Activated T-helper 1 cell treated with anti-CD3 and anti-CD28 coated beads, Interleukin-12 subunit alpha, Interleukin-12 subunit beta, Interleukin-2, Interleukin-4 antibody, amounts not matched to agents 30 ng/mL and 10 ng/mL and 1 ng/mL, durations not matched to agents 14 hours and 24 hours and 36 hours (primary cell): ENCODE results near the gene KCNAB3. TPM values are rescaled to one million over a fixed set of nuclear protein-coding genes. Genes with fewer than 3 reads are reported as not detected.

Experiments
- DNase-seq: peaks from one replicate; pipeline ENCODE4 v3.0.0; 2021; ENCODE audit warnings: low spot score
- H3K27ac Mint-ChIP-seq: one replicate; pipeline ENCODE4 v1.8.0; 2021; ENCODE audit warnings: mild to moderate bottlenecking, mixed read lengths
- H3K27me3 Mint-ChIP-seq: one replicate; pipeline ENCODE4 v1.8.0; 2022; ENCODE audit warnings: mild to moderate bottlenecking, moderate library complexity, mixed read lengths; ENCODE audit not compliant: insufficient read depth
- H3K36me3 Mint-ChIP-seq: one replicate; pipeline ENCODE4 v1.8.0; 2021; ENCODE audit warnings: low read depth, mixed read lengths
- H3K4me1 Mint-ChIP-seq: one replicate; pipeline ENCODE4 v1.8.0; 2021; ENCODE audit warnings: low read depth, mixed read lengths
- H3K4me3 Mint-ChIP-seq: one replicate; pipeline ENCODE4 v1.8.0; 2021; ENCODE audit warnings: mild to moderate bottlenecking, moderate library complexity, mixed read lengths
- H3K9me3 Mint-ChIP-seq: one replicate; pipeline ENCODE4 v1.8.0; 2021; ENCODE audit warnings: mixed read lengths
- intact Hi-C: fragments of 100-400 bp; cut with micrococcal nuclease; formaldehyde crosslinking; loops from one replicate; pipeline ENCODE4 v1.15.1; 2024
- total RNA-seq: library from RNA; stranded (reverse); gene quantifications from 2 replicates; pipeline ENCODE4 v1.2.3, GENCODE V29; 2022

Gene KCNAB3
- total RNA-seq, 1 donor from 2014 or later, result 9.9 TPM

GRCh38 chr17:7878234-7878633 is 51.4 kb downstream of the KCNAB3 start:
- intact Hi-C loops, result no loop called here
- no peak overlapping the region for H3K27ac Mint-ChIP-seq
- DNase-seq, result no peak
- peaks cover 18% of the 10 kb centered on the region for H3K36me3 Mint-ChIP-seq
- peaks cover 11% of the 10 kb centered on the region for H3K4me1 Mint-ChIP-seq
- no peaks in the 10 kb centered on the region for H3K27me3 Mint-ChIP-seq
- no peaks in the 10 kb centered on the region for H3K9me3 Mint-ChIP-seq
- no peak overlapping the region for H3K4me3 Mint-ChIP-seq

- DNase-seq, result no peak
- no peak overlapping the region for H3K4me3 Mint-ChIP-seq
- H3K36me3 Mint-ChIP-seq, result peaks cover 22% of the 10 kb centered on the region
- no peak overlapping the region for H3K27ac Mint-ChIP-seq
- no peaks in the 10 kb centered on the region for H3K9me3 Mint-ChIP-seq
- intact Hi-C loops, result no loop called here
- no peaks in the 10 kb centered on the region for H3K27me3 Mint-ChIP-seq
- peaks cover 11% of the 10 kb centered on the region for H3K4me1 Mint-ChIP-seq
Observed at GRCh38 chr17:7875804-7876370, 53.8 kb downstream of the KCNAB3 start.

- peaks cover 21% of the 10 kb centered on the region for H3K4me1 Mint-ChIP-seq
- intact Hi-C loops, result no loop called here
- H3K36me3 Mint-ChIP-seq, result peaks cover 25% of the 10 kb centered on the region
- H3K27ac Mint-ChIP-seq, result no peak overlapping the region
- no peak for DNase-seq
- no peak overlapping the region for H3K4me3 Mint-ChIP-seq
- H3K9me3 Mint-ChIP-seq, result no peaks in the 10 kb centered on the region
- no peaks in the 10 kb centered on the region for H3K27me3 Mint-ChIP-seq
Observed at GRCh38 chr17:7873051-7873450, 56.6 kb downstream of the KCNAB3 start.

Other genes starting within 250 kb of the KCNAB3 start
- 172 and 179 TPM in 2 replicates for gene TP53, start 242.4 kb downstream of the KCNAB3 start, total RNA-seq
- gene WRAP53, start 241.4 kb downstream of the KCNAB3 start, total RNA-seq, result 31.5 TPM in 2 replicates
- 0.08 TPM in 1 of 2 replicates, not detected in the other for gene EFNB3, start 224.7 kb downstream of the KCNAB3 start, total RNA-seq
- not detected in 2 replicates for gene DNAH2, start 212.1 kb downstream of the KCNAB3 start, total RNA-seq
- 163 and 177 TPM in 2 replicates for gene KDM6B, start 95.6 kb downstream of the KCNAB3 start, total RNA-seq
- gene TMEM88, start 74.8 kb downstream of the KCNAB3 start, total RNA-seq, result 7.4 TPM in 2 replicates
- gene NAA38, start 72.3 kb downstream of the KCNAB3 start, total RNA-seq, result 36.4 and 43.5 TPM in 2 replicates
- 11.8 and 12.7 TPM in 2 replicates for gene CYB5D1, start 71.9 kb downstream of the KCNAB3 start, total RNA-seq
- gene CHD3, start 41.1 kb downstream of the KCNAB3 start, total RNA-seq, result 125 and 133 TPM in 2 replicates
- gene RNF227, start 13.6 kb downstream of the KCNAB3 start, total RNA-seq, result 6.2 and 6.3 TPM in 2 replicates
- gene TRAPPC1, start 2.1 kb upstream of the KCNAB3 start, total RNA-seq, result 153 and 162 TPM in 2 replicates
- 53.5 and 54.7 TPM in 2 replicates for gene CNTROB, start 2.4 kb upstream of the KCNAB3 start, total RNA-seq
- not detected in 2 replicates for gene GUCY2D, start 72.8 kb upstream of the KCNAB3 start, total RNA-seq
- gene ALOX15B, start 109.2 kb upstream of the KCNAB3 start, total RNA-seq, result not detected in 2 replicates
- gene ALOX12B, start 157.9 kb upstream of the KCNAB3 start, total RNA-seq, result 0.51 and 0.78 TPM in 2 replicates
- 0.10 TPM in 1 of 2 replicates, not detected in the other for gene ALOXE3, start 188.7 kb upstream of the KCNAB3 start, total RNA-seq
- gene HES7, start 194.2 kb upstream of the KCNAB3 start, total RNA-seq, result 0.88 and 1.8 TPM in 2 replicates
- 36.9 and 37.4 TPM in 2 replicates for gene PER1, start 222.5 kb upstream of the KCNAB3 start, total RNA-seq
- gene VAMP2, start 233.1 kb upstream of the KCNAB3 start, total RNA-seq, result 54.7 and 55.9 TPM in 2 replicates
- gene TMEM107, start 246.5 kb upstream of the KCNAB3 start, total RNA-seq, result 19.3 and 20.8 TPM in 2 replicates